ENCODE data around the gene TMEM141.

DNA sequence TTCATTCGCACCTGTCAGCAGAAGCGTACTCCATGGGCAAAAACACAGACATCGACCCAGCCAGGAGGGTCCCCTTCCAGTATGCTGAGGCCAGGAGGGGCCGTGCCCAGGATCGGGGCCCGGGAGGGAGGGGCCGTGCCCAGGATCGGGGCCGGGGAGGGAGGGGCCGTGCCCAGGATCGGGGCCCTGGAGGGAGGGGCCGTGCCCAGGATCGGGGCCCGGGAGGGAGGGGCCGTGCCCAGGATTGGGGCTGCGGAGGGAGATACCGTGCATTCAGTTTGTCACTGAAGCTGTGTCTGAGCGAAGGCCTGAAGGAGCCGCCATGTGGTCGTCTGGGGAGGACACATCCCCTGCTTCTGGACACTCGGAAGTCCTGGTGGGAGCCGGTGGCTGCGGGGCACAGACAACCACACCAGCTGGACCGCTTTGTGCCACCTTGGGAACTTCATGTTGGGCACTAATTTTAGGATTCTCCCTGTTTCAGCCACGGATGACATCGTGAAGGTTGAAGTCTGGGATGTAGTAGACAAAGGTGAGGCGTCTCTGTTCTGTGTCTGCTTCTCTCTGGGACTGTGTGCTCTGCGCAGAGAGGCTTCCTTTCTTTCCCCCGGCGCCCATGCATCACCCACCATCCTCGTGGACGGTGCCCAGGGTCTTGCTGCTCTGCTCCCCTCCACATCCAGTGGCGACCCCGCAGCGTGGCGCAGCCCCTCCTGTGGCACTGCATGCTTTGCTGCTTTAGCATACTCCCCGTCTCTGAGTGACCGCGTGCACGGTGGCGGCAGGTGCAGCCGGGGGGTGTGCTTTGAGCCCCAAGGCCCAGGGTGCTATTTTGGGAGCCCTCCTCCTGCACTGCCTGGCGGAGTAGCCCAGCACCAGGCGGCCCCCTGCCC is 34.4 kb downstream of the TMEM141 start:
- TF ChIP-seq, protein P1, sequence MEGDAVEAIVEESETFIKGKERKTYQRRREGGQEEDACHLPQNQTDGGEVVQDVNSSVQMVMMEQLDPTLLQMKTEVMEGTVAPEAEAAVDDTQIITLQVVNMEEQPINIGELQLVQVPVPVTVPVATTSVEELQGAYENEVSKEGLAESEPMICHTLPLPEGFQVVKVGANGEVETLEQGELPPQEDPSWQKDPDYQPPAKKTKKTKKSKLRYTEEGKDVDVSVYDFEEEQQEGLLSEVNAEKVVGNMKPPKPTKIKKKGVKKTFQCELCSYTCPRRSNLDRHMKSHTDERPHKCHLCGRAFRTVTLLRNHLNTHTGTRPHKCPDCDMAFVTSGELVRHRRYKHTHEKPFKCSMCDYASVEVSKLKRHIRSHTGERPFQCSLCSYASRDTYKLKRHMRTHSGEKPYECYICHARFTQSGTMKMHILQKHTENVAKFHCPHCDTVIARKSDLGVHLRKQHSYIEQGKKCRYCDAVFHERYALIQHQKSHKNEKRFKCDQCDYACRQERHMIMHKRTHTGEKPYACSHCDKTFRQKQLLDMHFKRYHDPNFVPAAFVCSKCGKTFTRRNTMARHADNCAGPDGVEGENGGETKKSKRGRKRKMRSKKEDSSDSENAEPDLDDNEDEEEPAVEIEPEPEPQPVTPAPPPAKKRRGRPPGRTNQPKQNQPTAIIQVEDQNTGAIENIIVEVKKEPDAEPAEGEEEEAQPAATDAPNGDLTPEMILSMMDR (conservative IDR thresholded peaks at IDR 0.05; ENCODE audit: low read length): no peak
- no peak for TF ChIP-seq EZH2phosphoT487 (IDR thresholded peaks at IDR 0.05; ENCODE audit: borderline replicate concordance, low read depth, low read length)
